ENCODE measurements around the gene HNRNPA0.

Gene HNRNPA0

GRCh38 chr5:137710086-137710485 lies 44.1 kb downstream of the HNRNPA0 start:
- TF ChIP-seq CTCF (IDR thresholded peaks at IDR 0.05; ENCODE audit: low read depth, low read length): no peak

GRCh38 chr5:137708796-137709559 lies 45.2 kb downstream of the HNRNPA0 start:
- no peak for TF ChIP-seq CTCF (IDR thresholded peaks at IDR 0.05; ENCODE audit: low read depth, low read length)
- no peak overlapping the region for H3K4me3 ChIP-seq (ENCODE audit: low read depth, low read length)

More at GRCh38 chr5:137710086-137710485, 44.1 kb downstream of the HNRNPA0 start:
- H3K4me3 ChIP-seq (ENCODE audit: low read depth, low read length): no peak overlapping the region

GRCh38 chr5:137708062-137708461 lies 46.1 kb downstream of the HNRNPA0 start:
- TF ChIP-seq CTCF (IDR thresholded peaks at IDR 0.05; ENCODE audit: low read depth, low read length): no peak
- no peak overlapping the region for H3K4me3 ChIP-seq (ENCODE audit: low read depth, low read length)

GRCh38 chr5:137706841-137707240 lies 47.3 kb downstream of the HNRNPA0 start:
- no peak for TF ChIP-seq CTCF (IDR thresholded peaks at IDR 0.05; ENCODE audit: low read depth, low read length)

GRCh38 chr5:137705106-137705505 lies 49.1 kb downstream of the HNRNPA0 start:
- no peak for TF ChIP-seq CTCF (IDR thresholded peaks at IDR 0.05; ENCODE audit: low read depth, low read length)
- H3K4me3 ChIP-seq (ENCODE audit: low read depth, low read length): no peak overlapping the region

More at GRCh38 chr5:137706841-137707240, 47.3 kb downstream of the HNRNPA0 start:
- no peak overlapping the region for H3K4me3 ChIP-seq (ENCODE audit: low read depth, low read length)

GRCh38 chr5:137703565-137703964 lies 50.6 kb downstream of the HNRNPA0 start:
- no peak overlapping the region for H3K4me3 ChIP-seq (ENCODE audit: low read depth, low read length)
- TF ChIP-seq CTCF (IDR thresholded peaks at IDR 0.05; ENCODE audit: low read depth, low read length): no peak

GRCh38 chr5:137700282-137700680 lies 53.9 kb downstream of the HNRNPA0 start:
- no peak overlapping the region for H3K4me3 ChIP-seq (ENCODE audit: low read depth, low read length)
- no peak for TF ChIP-seq CTCF (IDR thresholded peaks at IDR 0.05; ENCODE audit: low read depth, low read length)
